HG02852 (cell line): ENCODE data around the gene BATF.

Experiments used
- ATAC-seq: cut with Tn5 transposase; IDR thresholded peaks from one replicate; pipeline ENCODE4 v1.9.1; 2021; ENCODE audit warnings: mild to moderate bottlenecking, moderate library complexity; ENCODE audit not compliant: unreplicated experiment

Gene BATF

DNA sequence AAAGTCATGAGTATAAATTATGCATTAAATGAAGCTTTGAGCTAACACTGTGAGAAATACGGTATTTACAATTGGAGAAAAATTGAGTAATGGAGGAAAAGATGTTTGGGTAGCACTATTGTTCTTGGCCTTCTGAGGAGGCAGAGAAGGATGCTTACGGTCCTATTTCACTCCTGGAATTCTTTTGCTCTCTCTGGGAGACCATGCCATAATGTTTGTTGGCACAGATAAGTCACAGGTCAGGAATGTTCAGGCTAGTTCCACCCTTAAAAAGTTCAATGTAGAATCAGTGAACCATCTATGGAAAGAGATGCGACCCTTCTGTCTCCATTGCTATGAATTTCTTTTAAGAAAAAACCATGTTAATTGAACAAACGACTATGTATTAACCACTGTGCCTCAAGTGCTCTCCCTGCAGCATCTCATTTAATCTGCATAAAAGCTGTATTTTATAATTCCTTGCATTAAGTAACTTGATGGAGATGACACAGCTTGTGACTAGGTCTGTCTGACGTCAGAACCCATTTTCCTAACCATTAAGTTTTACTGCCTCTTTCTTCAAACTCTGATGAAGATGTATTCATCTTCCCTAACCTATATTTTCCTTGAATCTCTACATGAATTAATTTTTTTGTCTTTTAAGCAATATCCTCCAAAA, 9.5 kb downstream of the BATF start:
- no peak for ATAC-seq

DNA sequence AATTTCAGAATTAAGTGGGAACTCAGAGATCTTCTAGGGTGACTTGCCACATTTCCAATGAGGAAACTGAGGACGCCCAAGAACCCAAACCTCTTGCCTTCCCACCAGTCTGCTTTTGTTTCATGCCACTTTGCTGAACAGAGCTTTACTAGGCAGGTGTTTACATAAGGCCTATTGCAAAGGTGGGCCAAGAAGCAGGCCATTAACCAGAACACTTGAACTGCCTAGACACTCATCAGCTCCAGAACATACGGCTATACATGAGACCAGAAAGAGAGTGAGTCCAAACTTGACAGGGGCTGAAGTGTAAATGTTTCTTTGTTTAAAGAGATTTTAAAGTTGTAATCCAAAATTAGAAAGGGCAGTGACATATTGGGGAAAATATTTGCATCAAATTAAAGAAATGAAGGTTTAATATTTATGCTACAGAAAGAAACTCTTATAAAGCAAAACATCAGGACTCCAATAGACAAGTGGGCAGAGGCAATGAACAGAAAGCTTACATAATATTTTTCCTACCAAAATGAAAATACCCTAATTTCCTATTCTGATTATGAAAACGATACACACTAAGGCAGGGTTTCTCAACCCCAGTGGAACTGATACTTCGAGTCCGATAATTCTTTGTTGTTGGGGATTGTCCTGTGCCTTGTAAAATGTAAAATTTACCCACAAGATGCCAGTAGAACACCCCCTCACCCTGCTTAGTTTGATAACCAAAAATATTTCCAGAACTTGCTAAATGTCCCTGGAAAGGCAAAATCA, 11.7 kb downstream of the BATF start:
- no peak for ATAC-seq

DNA sequence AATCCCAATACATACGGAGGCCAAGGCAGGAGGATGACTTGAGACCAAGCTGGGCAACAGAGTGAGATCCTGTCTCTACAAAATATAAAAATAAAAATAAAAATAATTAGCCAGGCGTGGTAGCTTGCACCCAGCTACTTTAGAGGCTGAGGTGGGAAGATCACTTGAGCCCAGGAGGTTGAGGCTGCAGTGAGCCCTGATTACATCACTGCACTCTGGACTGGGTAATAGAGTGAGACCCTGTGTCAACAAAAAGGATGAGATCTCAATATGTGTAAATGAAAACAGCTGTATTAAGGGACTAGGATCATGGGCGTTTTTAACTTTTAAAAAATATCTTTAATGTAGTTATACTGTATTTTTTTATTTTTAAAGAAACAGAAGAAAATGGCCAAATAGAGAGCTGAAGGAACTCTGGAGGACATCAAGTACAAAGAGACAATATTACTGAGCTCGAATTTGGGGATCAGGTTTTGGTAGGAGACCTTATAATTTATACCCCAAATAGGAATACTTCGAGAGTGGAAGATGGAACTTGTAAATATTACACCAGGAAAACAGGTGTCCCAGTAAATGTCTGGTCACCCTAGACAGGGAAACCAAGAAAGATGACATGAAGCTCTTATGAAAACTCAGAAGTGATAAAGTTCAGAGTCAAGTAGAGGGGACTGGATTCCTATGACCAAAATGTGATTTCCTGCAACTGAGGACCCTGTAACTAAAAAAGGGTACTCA, 13.1 kb downstream of the BATF start:
- ATAC-seq = no peak

DNA sequence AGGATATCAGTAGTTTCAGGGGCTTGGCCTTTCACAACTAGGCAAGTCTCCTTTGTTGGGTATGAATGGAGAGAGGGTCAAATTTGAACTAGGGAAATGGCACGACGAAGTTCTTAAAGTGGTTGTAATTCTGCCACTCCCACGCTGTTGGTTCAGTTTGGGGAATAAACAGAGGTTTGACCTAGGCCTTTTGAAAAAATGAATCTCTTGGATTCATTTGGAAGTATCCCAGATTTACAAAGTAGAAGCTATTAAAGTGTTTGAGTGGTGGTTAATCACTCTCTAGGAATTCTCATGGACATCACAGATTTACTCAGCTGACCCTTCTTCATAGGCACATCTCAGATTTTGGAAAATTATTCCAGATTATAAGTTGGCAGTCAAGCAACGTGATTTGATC, 14.8 kb downstream of the BATF start:
- no peak for ATAC-seq

- ATAC-seq = no peak
Measured at GRCh38 chr14:75539162-75539560, 16.9 kb downstream of the BATF start.

- ATAC-seq = peak; percentile 51
Measured at GRCh38 chr14:75539561-75540478, 17.6 kb downstream of the BATF start.

- no peak for ATAC-seq
Measured at GRCh38 chr14:75540479-75540851, 18.2 kb downstream of the BATF start.

DNA sequence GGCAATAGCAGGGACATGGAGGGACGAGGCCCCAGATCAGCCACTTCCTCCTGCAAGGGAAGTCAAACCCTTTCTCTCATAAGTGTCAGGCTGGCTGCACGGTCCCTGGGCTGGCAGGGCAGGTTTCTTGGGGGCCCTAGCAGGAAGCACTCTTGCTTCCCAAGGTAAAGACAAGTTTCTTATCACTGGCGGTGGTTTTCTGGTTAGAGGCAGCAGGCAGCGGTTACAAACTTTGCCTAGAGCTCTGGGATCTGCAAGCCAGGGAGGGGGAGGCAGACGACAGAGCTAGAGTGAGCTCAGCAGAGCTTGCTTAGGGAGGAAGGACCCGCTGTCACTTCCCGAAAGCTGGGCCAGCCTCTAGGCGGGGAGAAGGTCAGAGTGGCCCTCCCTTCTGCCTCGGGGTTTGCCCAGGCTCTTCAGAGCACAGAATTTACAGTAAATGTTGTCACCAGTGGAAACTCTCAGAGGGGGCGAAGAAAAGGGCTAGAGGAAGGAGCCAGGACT, 20.4 kb downstream of the BATF start:
- ATAC-seq = peak; percentile 66

DNA sequence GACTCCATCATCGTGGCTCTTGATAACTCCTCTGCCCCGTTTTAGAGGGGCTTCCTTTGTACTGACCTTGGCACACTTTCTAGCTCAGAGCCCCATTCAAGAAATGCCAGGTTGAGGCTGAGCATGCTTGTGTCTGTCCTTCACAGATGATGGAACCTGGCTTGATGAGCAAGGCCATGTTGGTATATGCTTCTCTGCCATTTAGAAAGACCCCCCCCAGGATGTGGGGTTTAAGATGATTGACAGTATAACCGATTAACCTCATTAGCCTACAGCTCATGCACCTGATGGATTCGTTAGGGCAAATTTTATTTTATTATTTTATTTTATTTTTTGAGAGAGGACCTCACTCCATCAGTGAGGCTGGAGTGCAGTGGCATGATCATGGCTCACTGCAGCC, 21.0 kb downstream of the BATF start:
- no peak for ATAC-seq

DNA sequence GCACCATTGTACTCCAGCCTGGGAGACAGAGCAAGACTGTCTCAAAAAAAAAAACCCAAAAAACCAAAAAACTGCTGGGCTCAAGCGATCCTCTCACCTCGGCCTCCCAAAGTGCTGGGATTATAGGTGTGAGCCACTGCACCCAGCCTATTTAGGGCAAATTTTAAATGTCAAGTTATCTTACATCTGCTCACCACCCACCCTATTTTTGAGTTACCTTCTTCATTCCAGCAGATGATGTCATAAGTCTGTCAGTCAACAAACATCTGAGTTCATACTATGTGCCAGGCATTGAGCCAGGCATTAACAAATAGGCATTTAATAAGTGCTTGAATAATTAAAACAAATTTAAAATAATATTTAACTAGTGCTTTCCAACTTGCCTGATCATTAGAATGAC, 21.5 kb downstream of the BATF start:
- no peak for ATAC-seq

DNA sequence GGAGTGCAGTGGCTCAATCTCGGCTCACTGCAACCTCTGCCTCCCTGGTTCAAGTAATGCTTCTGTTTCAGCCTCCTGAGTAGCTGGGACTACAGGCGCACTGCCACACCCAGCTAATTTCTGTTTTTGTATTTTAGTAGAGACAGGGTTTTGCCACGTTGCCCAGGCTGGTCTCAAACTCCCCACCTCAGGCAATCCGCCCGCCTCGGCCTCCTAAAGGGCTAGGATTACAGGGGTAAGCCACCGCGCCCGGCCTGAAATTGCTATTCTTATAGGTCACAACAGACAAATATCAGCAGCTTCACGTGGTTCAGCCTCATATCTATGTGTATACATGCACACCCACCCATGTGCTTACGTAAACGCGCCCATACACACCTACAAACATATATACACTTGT, 23.6 kb downstream of the BATF start:
- no peak for ATAC-seq

DNA sequence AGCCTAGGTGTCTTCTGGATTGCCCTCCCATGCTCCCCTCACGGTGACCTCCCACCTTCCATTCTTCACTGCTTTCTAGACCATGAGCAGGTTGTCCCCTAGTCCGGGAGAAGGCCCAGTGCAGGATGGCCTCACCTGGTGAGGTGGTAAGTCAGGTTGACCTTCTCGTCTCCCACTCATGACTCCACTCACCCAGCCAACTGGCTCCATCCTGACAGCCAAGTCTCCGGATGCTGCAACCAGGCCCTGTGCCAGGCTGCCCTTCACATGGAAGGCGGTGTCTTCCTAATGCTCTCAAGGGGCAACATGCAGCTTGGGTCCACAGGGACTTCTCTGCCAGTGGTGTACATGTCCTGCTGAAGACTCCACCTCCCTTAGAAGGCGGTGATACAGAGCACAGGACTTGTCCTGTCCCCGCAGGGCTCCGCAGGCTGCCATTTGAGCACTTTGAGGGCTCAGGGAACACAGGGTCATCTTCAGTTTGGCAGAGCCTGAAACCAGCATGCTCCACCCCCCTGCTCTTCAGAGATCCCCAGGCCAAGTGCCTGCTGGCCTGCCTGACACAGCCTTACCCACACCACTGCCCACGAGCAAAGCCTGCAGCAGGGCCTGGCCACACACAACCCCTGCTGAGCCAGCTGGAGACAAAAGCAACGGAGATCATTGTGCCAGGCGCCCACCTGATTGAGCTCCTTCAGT, 25.4 kb downstream of the BATF start:
- ATAC-seq = no peak

DNA sequence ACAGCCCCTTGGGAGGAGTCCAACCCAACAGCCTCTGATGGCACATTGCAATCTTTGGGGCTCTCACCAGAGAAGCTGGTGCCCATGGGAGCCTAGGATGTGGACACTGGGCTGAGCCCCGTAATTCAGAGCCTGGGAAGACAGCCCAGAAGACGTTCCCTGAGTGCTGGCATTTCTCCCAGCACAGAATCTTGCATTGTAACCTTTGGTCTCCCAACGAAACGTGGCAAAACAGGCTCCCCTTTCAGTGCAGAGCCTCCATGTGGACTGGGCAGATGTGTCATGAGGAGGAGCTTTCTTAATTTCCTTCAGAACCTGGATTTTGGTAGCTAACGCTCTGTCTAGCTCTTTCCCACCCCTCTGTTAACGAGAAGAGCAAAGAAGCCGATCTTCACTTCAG, 26.3 kb downstream of the BATF start:
- no peak for ATAC-seq

DNA sequence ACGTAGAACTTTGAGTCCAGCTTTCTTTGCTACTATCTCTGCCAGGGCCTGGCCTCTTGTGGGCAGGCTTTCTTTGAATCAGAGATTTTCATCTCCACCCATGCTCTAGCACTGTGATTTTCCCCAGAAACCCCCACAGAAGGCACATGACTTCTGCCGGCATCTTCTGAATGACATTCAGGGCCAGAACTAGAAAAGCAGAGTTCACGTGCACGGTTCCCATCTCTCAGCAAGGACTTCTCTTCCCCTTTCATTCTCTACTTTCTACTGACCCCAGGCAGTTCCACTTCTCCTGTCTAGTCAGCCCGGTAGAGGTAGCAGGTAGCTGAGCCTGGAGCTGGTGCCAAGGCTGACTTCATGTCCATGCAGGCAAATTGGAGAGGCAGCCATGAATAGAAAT, 26.9 kb downstream of the BATF start:
- peak; percentile 67 for ATAC-seq

GRCh38 chr14:75551021-75551420, 28.8 kb downstream of the BATF start:
- no peak for ATAC-seq

GRCh38 chr14:75553157-75553556, 30.9 kb downstream of the BATF start:
- ATAC-seq = no peak

DNA sequence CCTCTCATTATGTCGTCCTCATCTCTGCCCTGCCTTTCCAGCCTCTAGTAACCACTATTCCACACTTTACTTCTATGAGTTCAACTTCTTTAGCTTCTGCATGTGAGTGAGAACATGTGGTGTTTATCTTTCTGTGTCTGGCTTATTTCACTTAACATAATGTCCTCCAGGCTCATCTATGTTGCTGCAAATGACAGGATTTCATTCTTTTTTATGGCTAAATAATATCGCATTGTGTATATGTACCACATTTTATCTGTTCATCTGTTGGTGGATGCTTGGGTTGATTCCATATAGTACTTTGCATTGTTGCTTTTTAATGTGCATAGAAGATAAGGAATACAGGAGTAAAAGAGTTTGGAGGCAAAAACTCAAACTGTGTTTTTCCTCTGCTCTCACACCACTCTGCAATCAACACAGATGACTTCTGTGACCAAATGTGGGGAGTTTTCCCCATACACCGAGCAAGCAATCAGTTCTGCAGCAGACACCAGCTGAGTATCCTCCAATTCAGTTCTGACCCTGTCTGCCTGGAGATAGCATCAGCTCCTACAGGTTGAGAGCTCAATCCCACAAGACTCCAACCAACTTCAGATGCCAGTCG, 31.6 kb downstream of the BATF start:
- ATAC-seq = no peak

DNA sequence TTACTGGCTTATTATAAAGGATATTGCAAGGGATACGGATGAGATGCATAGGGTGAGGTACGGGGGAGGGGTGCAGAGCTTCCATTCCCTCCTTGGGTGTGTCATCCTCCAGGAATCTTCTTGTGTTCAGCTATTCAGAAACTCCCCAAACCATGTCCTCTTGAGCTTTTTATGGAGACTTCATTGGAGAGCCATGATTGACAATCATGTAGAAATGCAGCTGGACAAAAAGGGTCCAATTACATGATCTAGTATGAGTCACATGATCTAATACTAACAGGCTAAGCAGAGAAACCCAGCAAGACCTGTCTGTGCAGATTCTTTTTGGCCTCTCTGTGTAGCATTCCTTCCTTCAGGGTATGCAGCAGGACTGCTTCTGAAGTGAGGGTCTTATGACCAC, 32.2 kb downstream of the BATF start:
- ATAC-seq = no peak

- ATAC-seq = no peak
Measured at GRCh38 chr14:75558440-75558839, 36.2 kb downstream of the BATF start.

GRCh38 chr14:75559045-75559444, 36.8 kb downstream of the BATF start:
- no peak for ATAC-seq
